NB4 (cell line): ENCODE measurements around the gene MBNL2.

ENCODE experiments used
- CTCF ChIP-seq: IDR thresholded peaks from one replicate; pipeline ENCODE4 v1.5.1; 2012; ENCODE audit warnings: low read depth, low read length
- MAX ChIP-seq: IDR thresholded peaks from 2 replicates; pipeline ENCODE4 v1.6.1; 2011; ENCODE audit warnings: low read depth, low read length
- MYC ChIP-seq: IDR thresholded peaks from 2 replicates; pipeline ENCODE4 v1.6.1; 2011; ENCODE audit warnings: low read depth, low read length
- POLR2A ChIP-seq: IDR thresholded peaks from 2 replicates; pipeline ENCODE4 v1.6.1; 2011; ENCODE audit warnings: mild to moderate bottlenecking; ENCODE audit not compliant: insufficient read length; ENCODE audit errors: extremely low read depth

GRCh38 chr13:97298816-97299215 lies 76.7 kb downstream of the MBNL2 start:
- TF ChIP-seq POLR2A (no peak), CTCF (no peak), MAX (no peak), MYC (no peak)
